Fibroblast of lung (primary cell): ENCODE results near the gene PSMB2. TPM values are rescaled to one million over a fixed set of nuclear protein-coding genes. Genes with fewer than 3 reads are reported as not detected.
"Not testable (repeated sequence)": the region's sequence is repeated elsewhere in the genome, so short reads cannot be mapped to it uniquely, and the experiment has no call there.

Experiments
- DNase-seq, 2 donors: peaks; one replicate each; pipeline versions ENCODE4 v3.0.0 to v3.0.0-alpha.2; 2010; ENCODE audit warnings: low read depth in 2 of 2
- H2AFZ ChIP-seq: 2 replicates; pipeline ENCODE4 v1.5.1; 2012; ENCODE audit warnings: low read length, control low read depth, inconsistent platforms
- H3K27ac ChIP-seq: 2 replicates; pipeline ENCODE4 v1.5.1; 2011; ENCODE audit warnings: low read length, control low read depth; ENCODE audit not compliant: insufficient read depth
- H3K27me3 ChIP-seq: 2 replicates; pipeline ENCODE4 v1.5.1; 2011; ENCODE audit warnings: mild to moderate bottlenecking, low read length; ENCODE audit not compliant: control insufficient read depth, insufficient read depth
- H3K36me3 ChIP-seq: 2 replicates; pipeline ENCODE4 v1.5.1; 2011; ENCODE audit warnings: low read length; ENCODE audit not compliant: control insufficient read depth, insufficient read depth
- H3K4me1 ChIP-seq: 2 replicates; pipeline ENCODE4 v1.5.1; 2011; ENCODE audit warnings: low read length; ENCODE audit not compliant: control insufficient read depth, insufficient read depth; ENCODE audit errors: extremely low read depth
- H3K4me2 ChIP-seq: 2 replicates; pipeline ENCODE4 v1.5.1; 2011; ENCODE audit warnings: low read length, control low read depth; ENCODE audit not compliant: insufficient read depth; ENCODE audit errors: extremely low read depth
- H3K4me3 ChIP-seq, 4 experiments: fragments of 200-600 bp in 1 of 4; sonication (generic) in 1 of 4; replicated peaks in 1 of 4; 2 replicates each; pipeline ENCODE4 v1.5.1; 2011 to 2016; ENCODE audit warnings: low read length in 4 of 4, low read depth in 3 of 4, mild to moderate bottlenecking in 3 of 4, control low read depth in 2 of 4, inconsistent platforms in 1 of 4, mixed read lengths in 1 of 4; ENCODE audit not compliant: insufficient read depth in 1 of 4; ENCODE audit errors: control extremely low read depth in 1 of 4
- H3K79me2 ChIP-seq: 2 replicates; pipeline ENCODE4 v1.5.1; 2012; ENCODE audit warnings: mild to moderate bottlenecking, low read length, inconsistent platforms; ENCODE audit not compliant: control insufficient read depth, insufficient read depth
- H3K9ac ChIP-seq: 2 replicates; pipeline ENCODE4 v1.5.1; 2011; ENCODE audit warnings: mild to moderate bottlenecking, low read length, control low read depth; ENCODE audit not compliant: insufficient read depth
- H3K9me3 ChIP-seq: 2 replicates; pipeline ENCODE4 v1.5.1; 2012; ENCODE audit warnings: low read depth, low read length; ENCODE audit not compliant: control insufficient read depth, insufficient read depth
- H4K20me1 ChIP-seq: 2 replicates; pipeline ENCODE4 v1.5.1; 2011; ENCODE audit warnings: low read length; ENCODE audit not compliant: control insufficient read depth, insufficient read depth; ENCODE audit errors: extremely low read depth
- CTCF ChIP-seq, 2 donors: IDR thresholded peaks in 1 of 2; conservative IDR thresholded peaks in 1 of 2; 1 replicate in 1 of 2; 2 replicates in 1 of 2; pipeline ENCODE4 v1.5.1; 2011 to 2012; ENCODE audit warnings: low read length in 2 of 2, control low read depth in 1 of 2, inconsistent platforms in 1 of 2, low read depth in 1 of 2, mild to moderate bottlenecking in 1 of 2
- EZH2 ChIP-seq: IDR thresholded peaks from 2 replicates; pipeline ENCODE4 v1.5.1; 2012; ENCODE audit warnings: low read length, control low read depth, mild to moderate bottlenecking; ENCODE audit errors: missing control alignments
- polyA plus RNA-seq, 2 donors: library from polyadenylated mRNA; depleted of rRNA in 1 of 2; stranded (reverse) in 1 of 2; unstranded in 1 of 2; fragments of >200 nt; gene quantifications; 2 replicates each; pipeline ENCODE4 v1.2.1, GENCODE V29; 2011 to 2012; ENCODE audit warnings: missing spikeins in 1 of 2
- total RNA-seq: library from RNA; depleted of rRNA; stranded (reverse); fragments of >200 nt; gene quantifications from 2 replicates; pipeline ENCODE4 v1.2.1, GENCODE V29; 2014

The PSMB2 gene
- total and polyA plus RNA-seq, 2 donors (not counting 1 experiment from before 2014, with no cell fraction given): 18.3 to 66.8 TPM

GRCh38 chr1:35588197-35588910 is 53.0 kb downstream of the PSMB2 start:
- TF ChIP-seq EZH2 (no peak), CTCF (conservative IDR thresholded peaks at IDR 0.05 in 1 of 2, IDR thresholded peaks at IDR 0.05 in 1 of 2; ENCODE audit: low read depth in 1 of 2, low read length in 2 of 2) (no peak)
- Histone ChIP-seq H3K79me2 (no peaks in the 10 kb centered on the region), H2AFZ (no peak overlapping the region), H3K27ac (no peak overlapping the region), H3K9ac (no peak overlapping the region), H4K20me1 (no peaks in the 10 kb centered on the region), H3K27me3 (no peaks in the 10 kb centered on the region), H3K4me3 (no peak overlapping the region), H3K4me2 (no peak overlapping the region), H3K9me3 (no peaks in the 10 kb centered on the region), H3K36me3 (no peaks in the 10 kb centered on the region), H3K4me1 (no peaks in the 10 kb centered on the region)
- DNase-seq: no peak

GRCh38 chr1:35587736-35588135 is 53.6 kb downstream of the PSMB2 start:
- H3K27me3 ChIP-seq: no peaks in the 10 kb centered on the region
- DNase-seq: no peak
- no peaks in the 10 kb centered on the region for H3K9me3 ChIP-seq

DNA sequence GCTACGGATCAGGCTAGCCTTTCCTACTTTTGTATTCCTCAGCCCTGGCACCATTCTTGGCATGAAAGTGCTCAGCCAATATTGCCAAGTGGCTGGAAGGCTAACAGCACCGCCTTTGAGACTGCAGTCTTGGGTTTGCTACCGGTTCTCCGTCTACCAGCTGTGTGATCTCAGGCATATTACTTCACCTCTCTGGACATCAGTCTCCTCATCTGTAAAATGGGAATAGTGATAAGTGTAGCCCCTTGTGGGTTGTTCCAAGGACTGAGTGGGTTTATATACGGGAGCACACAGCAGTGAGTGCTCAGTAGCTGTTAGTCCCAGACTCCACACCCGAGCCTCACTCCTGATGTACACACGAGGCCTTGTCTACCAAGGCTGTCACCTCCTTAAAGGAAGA is 54.5 kb downstream of the PSMB2 start:
- Histone ChIP-seq H3K36me3 (no peaks in the 10 kb centered on the region), H3K4me3 (no peak overlapping the region), H3K9me3 (no peaks in the 10 kb centered on the region), H3K4me1 (no peaks in the 10 kb centered on the region), H3K9ac (no peak overlapping the region), H4K20me1 (no peaks in the 10 kb centered on the region), H3K79me2 (no peaks in the 10 kb centered on the region), H2AFZ (no peak overlapping the region), H3K27ac (no peak overlapping the region), H3K4me2 (no peak overlapping the region), H3K27me3 (no peaks in the 10 kb centered on the region)
- TF ChIP-seq CTCF (conservative IDR thresholded peaks at IDR 0.05 in 1 of 2, IDR thresholded peaks at IDR 0.05 in 1 of 2; ENCODE audit: low read depth in 1 of 2, low read length in 2 of 2) (no peak), EZH2 (no peak)
- no peak for DNase-seq

More at GRCh38 chr1:35587736-35588135, 53.6 kb downstream of the PSMB2 start:
- no peak for TF ChIP-seq EZH2
- TF ChIP-seq CTCF (conservative IDR thresholded peaks at IDR 0.05 in 1 of 2, IDR thresholded peaks at IDR 0.05 in 1 of 2; ENCODE audit: low read depth in 1 of 2, low read length in 2 of 2): no peak
- Histone ChIP-seq H3K9ac (no peak overlapping the region), H3K4me1 (no peaks in the 10 kb centered on the region), H3K79me2 (no peaks in the 10 kb centered on the region), H3K4me2 (no peak overlapping the region), H3K4me3 (no peak overlapping the region), H3K27ac (no peak overlapping the region), H4K20me1 (no peaks in the 10 kb centered on the region), H3K36me3 (no peaks in the 10 kb centered on the region), H2AFZ (no peak overlapping the region)

GRCh38 chr1:35585805-35586204 is 55.5 kb downstream of the PSMB2 start:
- H3K36me3 ChIP-seq, H3K27ac ChIP-seq, H3K4me1 ChIP-seq, H3K27me3 ChIP-seq, H3K9ac ChIP-seq, H3K9me3 ChIP-seq, DNase-seq, H3K79me2 ChIP-seq, H3K4me3 ChIP-seq, H2AFZ ChIP-seq, H3K4me2 ChIP-seq, H4K20me1 ChIP-seq: not testable (repeated sequence)
